CD4-positive, alpha-beta T cell treated with Interleukin-6 for 4 hours (primary cell): ENCODE measurements around the gene SLC43A1.
"Not testable (repeated sequence)": the region's sequence is repeated elsewhere in the genome, so short reads cannot be mapped to it uniquely, and the experiment has no call there.

Experiments used
- DNase-seq: peaks from one replicate; pipeline ENCODE4 v3.0.0-alpha.2; 2020; ENCODE audit warnings: mixed read lengths

Gene SLC43A1

DNA sequence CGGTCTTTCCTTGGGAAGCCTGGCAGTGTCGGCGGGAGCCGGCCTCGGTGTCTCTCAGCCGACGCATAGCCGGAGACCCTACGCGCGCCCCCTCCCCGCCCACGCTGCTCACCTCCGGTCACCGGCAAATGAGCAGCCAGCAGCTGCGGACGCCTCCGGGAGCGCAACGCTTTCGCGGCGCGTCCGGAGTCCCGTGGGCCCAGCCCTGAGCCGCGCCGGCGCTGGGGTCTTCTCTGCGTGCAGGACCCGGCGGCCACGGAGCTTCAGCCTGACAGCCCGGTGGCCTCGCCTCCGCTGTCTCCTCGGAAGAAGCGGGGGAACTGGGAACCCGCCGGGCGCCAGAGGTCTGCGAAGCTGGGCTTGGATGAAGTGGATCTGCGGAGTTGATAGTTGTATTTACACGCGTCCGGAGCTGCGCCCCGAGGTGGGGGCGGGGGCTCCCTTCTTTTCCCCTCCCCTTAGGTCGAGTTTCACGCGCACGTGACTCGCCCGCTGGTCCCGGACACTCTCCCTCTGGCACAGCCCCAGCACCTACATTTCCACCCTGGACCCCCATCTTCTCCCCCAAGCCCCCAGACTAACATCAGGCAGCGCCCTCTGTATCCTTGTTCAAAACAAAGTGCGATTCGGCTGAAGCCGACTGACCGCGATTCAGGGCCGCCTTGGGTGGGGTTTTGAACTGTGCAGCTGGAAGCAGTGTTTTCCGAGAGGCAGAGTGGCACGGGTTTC lies at the start of gene SLC43A1:
TSS of gene SLC43A1 (minus strand) at position 371 of the 729 bp plus-strand sequence. CDS start 1,591 bp downstream, outside the sequence.
- peak; percentile 46 for DNase-seq

DNA sequence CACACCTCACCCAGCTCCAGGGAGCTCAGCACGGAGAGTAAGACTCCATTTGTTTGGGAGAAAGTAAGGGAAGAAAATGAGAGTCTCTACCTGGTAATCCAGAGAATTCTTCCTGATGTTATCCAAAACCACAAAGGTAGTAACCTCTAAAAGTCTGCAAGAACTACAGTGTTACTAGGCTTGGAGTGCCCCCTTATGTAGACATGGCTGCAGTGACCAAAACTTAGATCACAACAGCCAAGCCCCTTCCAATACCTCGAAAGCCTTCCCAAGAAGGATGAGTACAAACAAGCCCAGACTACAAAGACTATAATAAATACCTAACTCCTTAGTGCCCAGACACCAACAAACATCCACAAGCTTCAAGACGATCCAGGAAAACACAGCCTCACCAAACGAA lies 47.1 kb upstream of the SLC43A1 start:
- no peak for DNase-seq

DNA sequence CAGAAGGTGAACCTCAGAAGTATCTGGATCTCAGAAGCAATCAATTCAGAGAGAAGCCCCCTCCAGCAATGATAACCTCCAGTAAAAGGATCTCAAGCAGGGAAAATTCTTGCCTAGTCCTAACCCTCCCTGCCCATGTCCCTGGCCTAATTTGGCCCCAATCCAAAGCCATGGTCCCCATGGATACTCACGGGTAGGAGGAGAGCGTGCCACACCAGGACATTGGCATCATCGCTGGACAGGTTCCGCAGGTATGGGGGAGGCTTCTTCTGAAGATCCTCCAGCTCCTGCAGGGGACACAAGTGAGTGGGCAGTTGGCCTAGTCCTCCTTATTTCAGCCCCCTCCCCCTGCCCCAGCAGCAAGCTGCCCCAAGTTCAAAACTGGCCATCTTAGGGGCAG lies 44.6 kb upstream of the SLC43A1 start:
- no peak for DNase-seq

DNA sequence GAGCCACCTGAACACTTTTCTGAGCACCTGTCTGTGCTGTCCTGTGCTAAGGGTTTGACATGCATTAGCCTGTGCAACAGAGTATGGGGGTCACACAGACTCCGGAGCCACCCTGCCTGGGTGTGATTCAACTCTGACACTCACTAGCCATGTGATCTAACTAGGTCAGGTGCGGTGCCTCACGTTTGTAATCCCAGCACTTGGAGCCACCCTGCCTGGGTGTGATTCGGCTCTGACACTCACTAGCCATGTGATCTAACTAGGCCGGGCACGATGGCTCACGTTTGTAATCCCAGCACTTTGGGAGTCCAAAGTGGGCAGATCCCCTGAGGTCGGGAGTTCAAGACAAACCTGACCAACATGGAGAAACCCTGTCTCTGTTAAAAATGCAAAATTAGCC lies 40.5 kb upstream of the SLC43A1 start:
- no peak for DNase-seq

DNA sequence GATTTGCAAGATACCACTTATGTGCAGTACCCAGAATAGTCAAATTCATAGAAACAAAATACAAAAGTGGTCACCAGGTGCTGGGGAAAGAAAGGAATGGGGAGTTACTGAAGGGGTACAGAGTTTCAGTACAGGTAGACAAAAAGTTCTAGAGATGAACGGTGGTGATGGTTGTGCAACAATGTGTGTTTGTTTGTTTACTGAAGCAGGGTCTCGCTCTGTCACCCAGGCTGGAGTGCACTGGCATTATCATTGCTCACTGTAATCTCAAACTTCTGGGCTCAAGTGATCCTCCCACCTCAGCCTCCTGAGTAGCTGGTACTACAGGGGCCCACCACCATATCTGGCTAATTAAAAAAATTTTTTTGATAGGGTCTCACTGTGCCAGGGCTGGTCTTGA lies 39.9 kb upstream of the SLC43A1 start:
- DNase-seq, result no peak

DNA sequence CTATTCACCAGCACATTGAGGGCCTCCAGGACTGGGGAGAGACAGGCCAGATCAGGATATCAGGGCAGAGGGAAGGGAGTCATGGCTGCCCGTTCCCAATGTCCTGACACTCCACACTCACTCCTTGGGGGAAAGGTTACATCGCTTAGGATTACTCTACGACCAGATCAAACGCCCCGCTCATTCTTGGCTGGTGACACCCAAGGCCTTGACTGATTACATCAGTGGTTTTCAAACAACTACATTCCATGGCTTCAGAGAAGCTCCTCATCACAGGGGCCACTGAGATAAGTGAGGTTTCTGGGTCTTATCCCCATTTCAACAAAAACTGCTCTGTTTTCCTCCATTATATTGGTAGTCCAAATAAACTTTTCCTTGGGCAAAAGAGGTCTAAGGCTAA lies 37.0 kb upstream of the SLC43A1 start:
- no peak for DNase-seq

DNA sequence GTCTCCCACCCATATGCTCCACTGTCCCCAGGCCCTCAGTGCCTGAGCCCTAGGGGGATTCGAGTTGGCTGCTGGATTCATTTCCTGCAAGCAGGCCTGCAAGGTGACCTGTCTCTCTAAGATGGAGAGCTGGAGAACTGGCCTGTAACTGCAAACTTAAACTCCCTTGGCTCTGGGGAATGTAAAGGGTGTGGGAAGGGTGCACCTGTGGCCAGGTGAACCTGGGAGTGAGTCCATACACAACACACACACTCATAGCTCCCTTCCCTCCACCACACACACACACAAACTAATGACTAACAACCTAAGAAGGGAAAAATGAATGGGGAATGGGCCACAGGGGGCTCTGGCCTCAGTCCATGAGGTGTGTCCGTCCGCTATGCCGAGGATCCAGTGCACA lies 36.4 kb upstream of the SLC43A1 start:
- no peak for DNase-seq

DNA sequence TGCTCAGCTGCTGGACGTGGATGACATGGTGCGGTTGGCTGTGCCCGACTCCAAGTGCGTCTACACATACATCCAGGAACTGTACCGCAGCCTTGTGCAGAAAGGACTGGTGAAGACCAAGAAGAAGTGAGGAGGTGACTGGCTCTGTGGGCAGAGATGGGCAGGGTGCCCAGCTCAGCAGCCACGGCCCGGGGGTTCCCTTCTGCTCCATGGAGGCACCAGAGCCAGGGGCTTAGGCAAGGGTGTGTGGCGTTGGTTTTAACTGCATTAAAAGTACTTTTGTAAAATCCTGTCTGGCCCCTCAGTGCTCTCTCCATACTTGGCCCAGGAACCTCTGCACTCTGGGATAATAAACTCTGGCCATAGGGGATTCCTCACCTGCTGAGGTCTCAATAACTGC lies 34.5 kb upstream of the SLC43A1 start:
- DNase-seq, result no peak

DNA sequence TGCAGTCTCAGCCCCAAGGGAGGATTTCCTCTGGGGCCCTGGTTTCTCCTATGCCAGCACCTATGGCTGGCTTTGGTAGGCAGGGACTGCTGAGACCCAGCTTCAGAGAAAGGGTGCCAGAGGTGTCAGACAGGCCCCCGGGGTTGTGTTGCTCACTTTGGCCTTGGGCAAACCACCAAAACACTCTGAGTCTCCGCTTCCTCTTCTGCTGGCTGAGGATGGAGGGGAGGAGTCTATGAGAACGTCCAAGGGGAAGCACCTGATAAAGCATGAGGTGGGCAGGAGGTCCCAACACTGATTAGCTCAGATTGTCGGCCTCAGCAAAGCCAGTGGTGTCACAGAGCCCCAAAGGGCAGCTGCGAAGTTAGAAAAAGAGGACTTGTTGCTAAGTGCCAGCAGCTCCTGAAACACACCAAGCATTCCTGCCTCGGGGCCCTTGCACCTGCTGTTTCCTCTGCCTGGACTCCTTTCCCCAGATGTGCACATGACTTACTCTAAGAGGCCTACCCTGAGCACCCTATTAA lies 32.4 kb upstream of the SLC43A1 start:
- DNase-seq, result no peak

DNA sequence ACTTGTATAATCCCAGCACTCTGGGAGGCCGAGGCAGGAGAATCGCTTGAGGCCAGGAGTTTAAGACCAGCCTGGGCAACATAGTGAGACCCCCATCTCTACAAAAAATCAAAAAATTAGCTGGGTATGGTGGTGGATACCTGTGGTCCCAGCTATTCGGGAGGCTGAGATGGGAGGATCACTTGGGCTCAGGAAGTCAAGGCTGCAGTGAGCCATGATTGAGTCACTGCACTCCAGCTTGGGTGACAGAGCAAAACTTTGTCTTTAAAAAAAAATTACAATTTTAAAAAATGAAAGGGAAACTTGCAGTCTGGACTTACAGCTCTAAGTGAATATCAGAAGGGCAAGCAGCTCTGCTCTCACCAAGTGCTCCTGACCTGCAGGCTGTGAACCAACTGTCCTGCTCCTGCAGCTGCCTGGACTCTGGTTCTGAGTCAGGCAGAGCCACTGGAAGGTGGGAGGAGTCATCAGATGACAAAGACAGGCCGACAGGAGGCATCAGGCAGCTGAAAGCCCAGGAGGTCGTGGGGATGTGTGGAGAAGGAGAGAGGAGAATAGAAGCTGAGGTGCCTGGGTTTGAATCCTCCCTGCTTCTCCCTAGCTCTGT lies 31.5 kb upstream of the SLC43A1 start:
- DNase-seq, result no peak

DNA sequence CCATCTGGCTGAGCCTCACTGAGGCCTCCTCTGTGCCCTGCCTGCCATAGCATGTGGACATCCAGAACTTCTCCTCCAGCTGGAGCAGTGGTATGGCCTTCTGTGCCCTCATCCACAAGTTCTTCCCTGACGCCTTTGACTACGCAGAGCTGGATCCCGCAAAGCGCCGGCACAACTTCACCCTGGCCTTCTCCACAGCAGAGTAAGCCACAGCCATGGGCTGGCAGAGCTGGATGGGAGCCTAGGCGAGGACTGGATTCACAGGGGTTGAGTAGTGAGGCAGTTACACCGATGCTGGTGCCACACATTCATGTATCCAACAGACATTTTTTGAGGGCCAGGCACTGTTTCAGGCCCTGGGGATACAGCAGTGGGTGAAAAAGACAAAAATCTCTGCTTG lies 30.9 kb upstream of the SLC43A1 start:
- DNase-seq, result no peak

DNA sequence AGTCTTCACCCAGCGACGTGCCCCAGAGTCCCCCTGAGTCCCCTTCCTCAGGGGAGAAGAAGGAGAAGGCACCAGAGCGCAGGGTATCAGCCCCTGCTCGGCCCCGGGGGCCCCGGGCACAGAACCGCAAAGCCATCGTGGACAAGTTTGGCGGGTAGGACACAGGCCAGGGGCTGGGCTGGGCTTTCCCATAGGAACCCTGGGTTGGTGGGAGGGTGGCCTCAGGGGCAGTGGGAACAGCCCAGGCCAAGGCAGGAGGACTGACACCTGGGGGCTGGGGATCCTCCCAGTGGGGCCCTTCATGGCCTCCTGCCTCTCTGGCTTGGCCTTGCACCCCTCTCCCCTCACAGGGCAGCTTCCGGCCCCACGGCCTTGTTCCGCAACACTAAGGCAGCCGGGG lies 30.4 kb upstream of the SLC43A1 start:
- no peak for DNase-seq

DNA sequence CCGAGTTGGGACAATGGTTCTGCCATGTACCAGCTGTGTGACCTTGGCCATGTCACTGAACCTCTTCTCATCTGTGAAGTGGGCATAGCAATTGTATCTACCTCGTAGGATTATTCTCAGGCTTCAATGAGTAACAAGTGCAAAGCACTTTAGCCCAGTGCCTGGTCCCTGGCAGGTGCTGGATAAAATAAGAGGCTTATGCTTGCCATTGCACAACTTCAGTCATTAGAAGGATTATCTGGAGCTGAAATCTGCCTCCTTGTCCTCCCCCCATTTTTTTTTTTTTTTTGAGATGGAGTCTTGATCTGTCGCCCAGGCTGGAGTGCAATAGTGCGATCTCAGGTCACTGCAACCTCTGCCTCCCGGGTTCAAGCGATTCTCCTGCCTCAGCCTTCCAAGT lies 29.1 kb upstream of the SLC43A1 start:
- no peak for DNase-seq

DNA sequence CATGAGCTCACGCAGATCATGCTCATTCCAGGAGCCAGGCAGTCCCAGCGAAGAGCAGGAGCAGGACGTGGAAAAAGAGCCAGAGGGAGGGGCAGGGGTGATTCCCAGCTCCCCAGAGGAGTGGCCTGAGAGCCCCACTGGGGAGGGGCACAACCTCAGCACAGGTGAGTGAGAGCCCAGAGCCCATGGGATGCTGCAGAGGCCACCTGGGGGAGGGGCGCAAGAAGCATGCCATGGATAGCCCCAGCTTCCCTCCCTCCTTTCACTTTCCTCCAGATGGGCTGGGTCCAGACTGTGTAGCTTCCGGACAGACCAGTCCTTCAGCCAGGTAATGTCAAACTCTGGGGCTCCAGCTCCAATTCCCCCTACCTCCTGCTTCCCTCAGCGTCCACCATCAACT lies 28.1 kb upstream of the SLC43A1 start:
- no peak for DNase-seq

DNA sequence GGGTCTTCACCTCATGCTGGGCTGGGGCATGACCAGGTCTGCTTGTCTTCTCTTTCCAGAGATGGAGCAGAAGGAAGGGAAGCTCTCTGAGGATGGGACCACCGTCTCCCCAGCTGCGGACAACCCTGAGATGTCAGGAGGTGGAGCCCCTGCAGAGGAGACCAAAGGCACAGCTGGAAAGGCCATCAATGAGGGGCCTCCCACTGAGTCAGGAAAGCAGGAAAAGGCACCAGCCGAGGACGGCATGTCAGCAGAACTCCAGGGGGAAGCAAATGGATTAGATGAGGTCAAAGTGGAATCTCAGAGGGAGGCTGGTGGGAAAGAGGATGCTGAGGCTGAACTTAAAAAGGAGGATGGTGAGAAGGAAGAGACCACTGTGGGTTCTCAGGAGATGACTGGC lies 27.1 kb upstream of the SLC43A1 start:
- DNase-seq, result no peak

DNA sequence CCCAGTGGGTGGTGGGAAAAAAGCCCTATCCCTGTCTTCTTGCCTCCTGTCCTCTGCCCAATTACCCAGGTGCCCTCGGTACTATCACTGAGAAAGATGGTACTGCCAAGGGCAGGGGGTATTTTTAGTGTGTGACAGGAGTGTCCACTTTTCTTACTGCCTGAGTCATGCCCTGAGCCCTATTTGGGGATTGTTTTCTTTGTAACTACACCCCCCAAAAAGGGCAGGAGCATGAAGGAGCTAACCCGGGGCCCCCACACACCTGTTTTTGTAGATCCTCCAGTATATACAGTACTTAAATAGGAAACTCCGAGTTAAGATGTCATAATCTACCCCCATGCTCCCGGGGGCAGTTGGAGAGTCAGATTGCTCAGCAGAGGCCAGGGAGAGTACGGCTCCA lies 25.7 kb upstream of the SLC43A1 start:
- no peak for DNase-seq

DNA sequence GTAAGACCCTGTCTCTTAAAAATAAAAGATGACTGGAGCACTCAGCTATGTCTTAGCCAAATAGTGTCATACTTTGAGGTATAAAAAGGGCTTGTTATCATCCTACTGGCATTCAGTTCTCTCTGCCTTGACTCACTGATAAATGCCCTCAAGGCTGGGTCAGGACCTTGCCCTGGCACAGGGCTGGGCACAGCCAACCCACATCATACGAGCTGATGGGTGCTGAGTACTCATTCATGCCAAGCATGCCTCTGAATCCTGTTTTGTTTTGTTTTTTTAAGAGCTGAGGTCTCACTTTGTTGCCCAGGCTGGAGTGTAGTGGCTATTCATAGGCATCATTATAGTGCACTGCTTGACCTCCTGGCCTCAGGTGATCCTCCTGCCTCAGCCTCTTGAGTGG lies 23.8 kb upstream of the SLC43A1 start:
- DNase-seq, result no peak

DNA sequence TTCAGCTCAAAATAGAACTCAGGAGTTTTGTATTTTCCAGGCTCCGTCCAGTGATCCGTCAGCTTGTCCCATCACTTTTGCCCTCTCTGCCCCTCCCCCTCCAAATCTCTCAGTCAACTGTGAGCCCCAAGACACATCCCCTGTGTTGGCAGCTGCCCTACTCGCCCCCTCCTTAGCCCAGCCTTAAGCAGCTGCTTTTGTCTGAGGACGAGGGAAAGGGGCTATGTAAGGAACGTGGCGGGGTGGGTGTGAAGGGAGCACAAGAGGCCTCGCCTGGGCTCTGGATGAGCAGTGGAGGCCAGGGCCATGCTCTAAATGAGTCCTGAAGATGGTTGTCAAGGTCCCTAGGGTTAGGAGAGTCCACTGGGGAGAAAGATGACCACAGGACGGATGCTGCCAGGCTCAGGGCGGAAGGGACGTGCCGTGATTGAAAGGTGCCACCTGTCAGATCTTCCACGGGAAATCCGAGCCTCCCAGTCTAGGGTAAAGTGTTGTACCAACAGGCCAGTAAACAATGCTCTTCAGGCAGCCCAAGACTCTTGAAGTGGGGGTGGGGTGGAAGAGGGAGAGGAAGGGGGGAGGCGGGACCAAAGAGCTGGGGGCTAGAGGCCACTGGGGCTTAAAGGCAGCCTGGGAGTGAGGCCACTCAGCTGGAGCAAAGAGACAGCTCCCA lies 21.6 kb upstream of the SLC43A1 start, which contains the start of gene SMTNL1:
TSS of gene SMTNL1 (plus strand) at position 649 of the 673 bp plus-strand sequence. CDS start 5,048 bp downstream, outside the sequence.
- no peak for DNase-seq

DNA sequence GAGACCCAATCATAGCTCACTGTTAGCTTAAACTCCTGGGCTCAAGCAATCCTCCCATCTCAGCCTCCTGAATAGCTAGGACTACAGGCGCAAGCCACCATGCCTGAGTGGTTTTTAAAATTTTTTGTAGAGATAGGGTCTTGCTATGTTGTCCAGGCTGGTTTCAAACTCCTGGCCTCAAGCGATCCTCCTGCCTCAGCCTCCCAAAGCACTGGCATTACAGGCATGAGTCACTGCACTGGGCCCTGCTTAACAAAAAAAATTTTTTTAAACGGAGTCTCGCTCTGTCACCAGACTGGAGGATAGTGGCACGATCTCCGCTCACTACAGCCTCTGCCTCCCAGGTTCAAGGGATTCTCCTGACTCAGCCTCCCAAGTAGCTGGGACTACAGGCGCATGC lies 18.9 kb upstream of the SLC43A1 start:
- not testable (repeated sequence) for DNase-seq

DNA sequence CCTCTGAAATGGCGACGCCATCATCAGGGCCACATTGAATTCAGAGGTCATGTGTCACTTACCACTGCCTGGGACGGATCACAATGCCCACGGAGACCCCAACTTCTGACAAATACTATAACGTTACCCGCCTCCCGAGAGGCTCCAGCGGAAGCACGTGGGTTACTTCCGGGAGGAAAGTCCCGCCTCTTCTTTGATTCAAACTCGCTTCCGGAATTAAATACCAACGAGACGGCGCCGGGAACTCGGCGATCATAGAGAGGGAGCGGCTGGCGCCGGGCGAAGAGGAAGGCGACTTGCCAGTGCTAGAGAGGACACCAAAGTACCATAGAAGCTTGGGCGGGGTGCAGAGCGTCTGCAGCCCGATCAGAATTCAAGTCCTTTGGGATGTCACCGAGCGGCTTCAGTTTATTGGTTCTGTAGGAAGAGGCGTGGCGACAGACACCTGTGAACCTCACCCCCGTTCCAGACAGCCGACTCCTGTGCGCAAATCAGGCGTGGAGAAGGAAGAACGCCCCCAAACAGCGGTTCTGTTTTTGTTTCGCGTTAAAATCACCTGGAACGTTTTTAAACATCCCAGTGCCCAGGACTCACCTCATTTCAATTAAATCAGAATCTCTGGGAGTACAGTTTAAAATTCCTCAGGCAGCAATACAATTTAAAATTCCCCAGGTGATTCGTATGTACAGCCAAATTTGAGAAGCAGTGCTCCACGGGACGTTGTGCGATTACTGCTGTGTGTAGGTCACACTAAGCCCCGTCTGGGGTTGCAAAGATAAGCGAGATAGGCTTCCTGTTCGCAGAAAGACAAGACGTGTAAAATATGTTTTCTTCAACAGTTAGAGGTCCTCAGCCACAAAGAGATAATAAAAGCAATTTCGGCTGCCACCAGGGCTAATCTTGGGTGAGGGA lies 15.3 kb upstream of the SLC43A1 start, which contains the start of gene TIMM10:
TSS of gene TIMM10 (minus strand) at position 159 of the 912 bp plus-strand sequence. CDS start 565 bp downstream, outside the sequence.
- DNase-seq, result peak; percentile 95

DNA sequence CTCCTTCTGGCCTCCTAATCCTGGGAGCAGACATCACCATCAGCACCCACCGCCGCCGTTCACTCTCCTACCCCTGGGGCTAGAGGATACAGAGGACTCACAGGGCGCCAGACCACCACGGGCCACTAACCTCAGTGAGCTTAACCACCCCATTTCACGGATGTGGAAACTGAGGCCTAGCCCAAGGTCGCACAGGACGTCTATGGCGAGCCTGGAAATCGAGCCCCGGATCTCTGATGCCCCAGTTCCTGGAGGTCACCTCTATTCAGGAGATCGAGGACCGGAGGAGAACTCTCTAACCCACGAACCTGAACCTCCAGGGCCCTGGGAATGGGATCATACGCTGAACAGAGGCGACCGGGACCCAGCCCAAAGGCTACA lies 14.7 kb upstream of the SLC43A1 start:
- peak; percentile 7 for DNase-seq

DNA sequence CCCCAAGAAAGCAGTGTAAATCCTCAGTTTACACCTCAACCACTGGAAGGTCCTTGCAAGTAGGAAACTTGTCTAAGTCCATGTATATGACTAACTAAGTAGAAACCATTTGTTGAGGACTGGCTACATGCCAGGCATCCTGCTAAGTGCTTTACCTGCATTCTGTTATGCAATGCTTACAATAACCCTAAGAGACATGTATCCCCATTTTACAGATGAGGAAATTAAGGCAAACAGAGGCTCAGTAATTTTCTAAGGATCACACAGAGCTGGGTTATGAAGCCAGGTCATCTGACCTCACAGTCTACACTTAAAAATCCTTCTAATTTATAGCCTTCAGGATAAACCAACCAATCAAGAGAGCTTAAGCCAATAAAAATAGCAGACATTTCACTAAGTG lies 13.5 kb upstream of the SLC43A1 start:
- DNase-seq, result no peak
